Adrenal gland (tissue), 5 donors: ENCODE data around the gene KHK.

ENCODE experiments used
- CTCF ChIP-seq, 6 experiments: fragments of 450-650 bp in 4 of 6; fragments of 200-600 bp in 2 of 6; sonication (generic) in 1 of 6; IDR thresholded peaks; 1 replicate in 5 of 6; 2 replicates in 1 of 6; pipeline versions ENCODE4 v1.5.1 to v1.8.0; 2016 to 2021; ENCODE audit warnings: antibody characterized with exemption in 6 of 6, mild to moderate bottlenecking in 2 of 6, moderate library complexity in 1 of 6
- POLR2A ChIP-seq, 2 donors: fragments of 450-650 bp; IDR thresholded peaks; one replicate each; pipeline ENCODE4 v1.6.1; 2017; ENCODE audit warnings: antibody characterized with exemption in 2 of 2, mild to moderate bottlenecking in 2 of 2, moderate library complexity in 1 of 2
- donor health status: DM: no; HTN: no; CAD: no.

GRCh38 chr2:27084297-27085061 is 2.1 kb upstream of the KHK start:
- TF ChIP-seq POLR2A (IDR thresholded peaks at IDR 0.05) (no peak), CTCF (IDR thresholded peaks at IDR 0.05) (no peak)
